VCaP (cell line): Measurements from ENCODE around the gene RTCA.

Experiments used
- H3K27ac ChIP-seq: fragments of 450-650 bp; 2 replicates; pipeline ENCODE4 v1.5.1; 2017
- CTCF ChIP-seq: fragments of 450-650 bp; conservative IDR thresholded peaks from 2 replicates; pipeline ENCODE4 v1.5.1; 2017; ENCODE audit warnings: mild to moderate bottlenecking, moderate library complexity

RTCA gene

GRCh38 chr1:100309863-100310262 is 43.8 kb downstream of the RTCA start:
- no peak for TF ChIP-seq CTCF
- H3K27ac ChIP-seq = no peak overlapping the region

- TF ChIP-seq CTCF = no peak
- no peak overlapping the region for H3K27ac ChIP-seq
Observed at GRCh38 chr1:100313382-100313781, 47.4 kb downstream of the RTCA start.

- TF ChIP-seq CTCF = no peak
- H3K27ac ChIP-seq = no peak overlapping the region
Observed at GRCh38 chr1:100316622-100317021, 50.6 kb downstream of the RTCA start.

- H3K27ac ChIP-seq = no peak overlapping the region
- no peak for TF ChIP-seq CTCF
Observed at GRCh38 chr1:100320311-100321099, 54.5 kb downstream of the RTCA start.

- no peak for TF ChIP-seq CTCF
- H3K27ac ChIP-seq = no peak overlapping the region
Observed at GRCh38 chr1:100321100-100321493, 55.1 kb downstream of the RTCA start.

GRCh38 chr1:100321506-100321905 is 55.5 kb downstream of the RTCA start:
- no peak for TF ChIP-seq CTCF
- H3K27ac ChIP-seq = peak overlapping the region; percentile 73; the same call in 1 of the 2 replicates

- TF ChIP-seq CTCF = no peak
- H3K27ac ChIP-seq = peak overlapping the region; percentile 73
Observed at GRCh38 chr1:100322436-100323211, 56.6 kb downstream of the RTCA start.
